ENCODE results near the gene HLA-DOB. TPM values are rescaled to one million over a fixed set of nuclear protein-coding genes. Genes with fewer than 3 reads are reported as not detected.

HLA-DOB gene
- total RNA-seq, 3 donors from 2014 or later (not counting 1 experiment from before 2014, with no cell fraction given), result 4.2 to 13.7 (median 10.4) TPM

DNA sequence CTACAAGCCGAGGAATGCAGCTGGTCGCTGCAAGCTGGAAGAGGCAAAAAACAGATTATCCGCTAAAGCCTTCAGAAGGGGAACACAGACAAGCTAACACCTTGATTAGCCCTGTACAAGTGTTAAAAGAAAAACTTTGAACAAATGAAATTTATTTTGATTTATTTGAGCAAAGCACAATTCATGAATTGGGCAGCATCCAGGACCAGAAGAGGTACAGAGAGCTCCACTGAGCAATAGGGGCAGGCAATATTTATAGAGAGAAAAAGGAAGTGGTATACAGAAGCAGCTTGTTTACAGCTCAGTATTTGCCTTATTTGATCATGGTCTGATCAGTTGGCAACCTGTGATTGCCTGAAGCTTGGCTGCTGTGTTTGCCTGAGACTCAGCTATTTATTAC is 17.6 kb downstream of the HLA-DOB start:
- peaks cover 9% of the 10 kb centered on the region for H3K27me3 ChIP-seq (ENCODE audit: control insufficient read depth, insufficient read depth, low read length)
- peaks cover 0 to 8% of the 10 kb centered on the region in 2 donors for H3K9me3 Mint-ChIP-seq
- ATAC-seq, result no peak
- TF ChIP-seq, protein P1, sequence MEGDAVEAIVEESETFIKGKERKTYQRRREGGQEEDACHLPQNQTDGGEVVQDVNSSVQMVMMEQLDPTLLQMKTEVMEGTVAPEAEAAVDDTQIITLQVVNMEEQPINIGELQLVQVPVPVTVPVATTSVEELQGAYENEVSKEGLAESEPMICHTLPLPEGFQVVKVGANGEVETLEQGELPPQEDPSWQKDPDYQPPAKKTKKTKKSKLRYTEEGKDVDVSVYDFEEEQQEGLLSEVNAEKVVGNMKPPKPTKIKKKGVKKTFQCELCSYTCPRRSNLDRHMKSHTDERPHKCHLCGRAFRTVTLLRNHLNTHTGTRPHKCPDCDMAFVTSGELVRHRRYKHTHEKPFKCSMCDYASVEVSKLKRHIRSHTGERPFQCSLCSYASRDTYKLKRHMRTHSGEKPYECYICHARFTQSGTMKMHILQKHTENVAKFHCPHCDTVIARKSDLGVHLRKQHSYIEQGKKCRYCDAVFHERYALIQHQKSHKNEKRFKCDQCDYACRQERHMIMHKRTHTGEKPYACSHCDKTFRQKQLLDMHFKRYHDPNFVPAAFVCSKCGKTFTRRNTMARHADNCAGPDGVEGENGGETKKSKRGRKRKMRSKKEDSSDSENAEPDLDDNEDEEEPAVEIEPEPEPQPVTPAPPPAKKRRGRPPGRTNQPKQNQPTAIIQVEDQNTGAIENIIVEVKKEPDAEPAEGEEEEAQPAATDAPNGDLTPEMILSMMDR (IDR thresholded peaks at IDR 0.05), result no peak
- no peak overlapping the region for H3K4me3 ChIP-seq (ENCODE audit: low read length)
- peaks cover 12% of the 10 kb centered on the region for H3K4me1 ChIP-seq (ENCODE audit: control insufficient read depth, insufficient read depth, low read length)
- H3K4me3 Mint-ChIP-seq, result no peak overlapping the region
- WGBS (ENCODE audit: insufficient coverage), result 99% methylated on average over 3 of the region's 3 CpGs
- H3K27ac Mint-ChIP-seq, result no peak overlapping the region
- H3K27me3 Mint-ChIP-seq (ENCODE audit: low read depth in 2 of 2), result peaks cover 48 to 70% of the 10 kb centered on the region in 2 donors
- H3K9me3 ChIP-seq (ENCODE audit: control insufficient read depth, insufficient read depth, low read length), result peaks cover 6% of the 10 kb centered on the region
- H3K36me3 Mint-ChIP-seq, result peaks cover 7% of the 10 kb centered on the region
- H3K36me3 ChIP-seq (ENCODE audit: control insufficient read depth, insufficient read depth, low read length), result no peaks in the 10 kb centered on the region
- H3K27ac ChIP-seq (ENCODE audit: low read length), result no peak overlapping the region
- peaks cover 0 to 11% of the 10 kb centered on the region in 2 donors for H3K4me1 Mint-ChIP-seq
- intact Hi-C loops (cut with micrococcal nuclease), result loop anchor here (5.0 kb wide), 1 partner anchor 367 kb away; no protein-coding TSS in a partner anchor
- no peak for DNase-seq

DNA sequence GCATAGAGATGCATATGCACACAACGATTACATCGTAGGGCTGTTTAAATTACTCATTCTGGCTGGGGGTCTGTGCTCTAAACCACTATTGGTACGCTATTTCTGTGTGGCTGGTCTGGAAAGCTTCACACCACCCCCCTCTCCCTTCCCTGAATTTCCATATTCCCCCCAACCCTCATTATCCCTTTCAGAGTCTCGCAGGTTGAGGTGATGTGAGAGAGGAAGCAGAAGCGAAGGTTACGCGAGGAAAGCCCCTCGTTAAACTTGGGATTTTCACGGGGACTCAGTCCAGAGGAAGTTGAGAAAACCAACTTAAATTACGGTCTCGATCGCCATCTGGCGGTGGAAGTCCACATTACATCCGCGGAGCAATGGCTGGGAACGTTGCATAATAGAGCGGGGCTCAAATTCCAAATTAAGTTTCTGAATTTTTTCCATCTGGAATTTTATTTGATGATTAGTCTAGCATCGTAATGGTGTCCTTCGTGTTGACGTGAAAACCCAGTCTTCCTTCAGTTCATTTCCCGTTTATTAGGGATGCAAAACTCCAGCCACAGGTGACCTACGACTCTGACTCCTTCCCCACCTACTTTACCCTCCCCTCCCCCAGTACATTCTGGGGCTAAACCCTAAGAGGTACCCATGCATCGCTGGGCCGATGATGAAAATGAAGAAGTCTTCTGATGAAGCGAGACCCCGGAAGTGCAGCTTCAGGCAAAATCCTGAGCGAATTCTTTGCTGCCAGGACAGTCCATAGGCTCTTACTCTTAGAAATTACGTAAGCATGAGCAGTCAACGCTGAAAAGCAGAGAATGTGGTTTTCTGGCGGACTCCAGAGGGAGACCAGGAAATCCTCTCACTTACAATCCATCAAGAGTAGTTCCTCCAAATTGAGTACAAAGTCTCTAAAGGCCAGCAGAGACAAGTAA is 19.7 kb downstream of the HLA-DOB start:
- 3% methylated on average over 29 of the region's 30 CpGs for WGBS (ENCODE audit: insufficient coverage)
- peaks cover 6% of the 10 kb centered on the region for H3K9me3 ChIP-seq (ENCODE audit: control insufficient read depth, insufficient read depth, low read length)
- Mint-ChIP-seq H3K27me3 (ENCODE audit: low read depth in 2 of 2) (peaks cover 43 to 70% of the 10 kb centered on the region in 2 donors), H3K4me1 (peaks cover 0 to 11% of the 10 kb centered on the region in 2 donors), H3K9me3 (peaks cover 0 to 8% of the 10 kb centered on the region in 2 donors), H3K36me3 (peaks cover 7% of the 10 kb centered on the region), H3K4me3 (peak overlapping the region; percentile 18), H3K27ac (peak overlapping the region in 1 of 2 donors; percentile 56)
- peaks cover 12% of the 10 kb centered on the region for H3K4me1 ChIP-seq (ENCODE audit: control insufficient read depth, insufficient read depth, low read length)
- H3K36me3 ChIP-seq (ENCODE audit: control insufficient read depth, insufficient read depth, low read length), result no peaks in the 10 kb centered on the region
- H3K4me3 ChIP-seq (ENCODE audit: low read length), result no peak overlapping the region
- ATAC-seq, result peak; percentile 85 to 91 (median 88)
- TF ChIP-seq, protein P1 (IDR thresholded peaks at IDR 0.05), result peak; percentile 94
- intact Hi-C loops (cut with micrococcal nuclease), result loop anchor here (1.0 to 5.0 kb wide), 3 partner anchors 365 to 552 kb away; no protein-coding TSS in a partner anchor
- H3K27ac ChIP-seq (ENCODE audit: low read length), result no peak overlapping the region
- peaks cover 9% of the 10 kb centered on the region for H3K27me3 ChIP-seq (ENCODE audit: control insufficient read depth, insufficient read depth, low read length)
- peak; percentile 79 to 89 for DNase-seq

DNA sequence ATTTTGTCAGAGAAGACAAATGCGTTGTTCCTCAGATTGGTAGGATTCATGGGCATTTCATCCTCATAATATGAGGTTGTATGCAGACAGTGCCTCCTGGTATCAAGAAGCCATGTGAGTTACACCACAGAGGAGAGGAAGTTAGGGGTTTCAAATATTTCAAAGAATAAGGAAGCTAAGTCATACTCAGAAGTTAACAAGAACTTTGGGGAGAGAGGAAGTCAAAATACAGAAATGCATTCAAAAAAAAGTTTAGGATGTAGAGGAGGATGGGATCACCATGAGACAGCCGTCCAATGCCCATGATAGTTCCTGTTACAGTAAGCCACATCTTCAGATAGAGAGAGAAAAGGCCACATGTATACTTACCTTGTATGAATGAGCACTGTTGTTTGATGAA is 22.3 kb downstream of the HLA-DOB start:
- H3K4me3 Mint-ChIP-seq, result no peak overlapping the region
- WGBS (ENCODE audit: insufficient coverage), result 10% methylated on average over 2 of the region's 2 CpGs

More for the DNA sequence above, 22.3 kb downstream of the HLA-DOB start:
- Histone ChIP-seq H3K27me3 (ENCODE audit: control insufficient read depth, insufficient read depth, low read length) (peaks cover 9% of the 10 kb centered on the region), H3K4me1 (ENCODE audit: control insufficient read depth, insufficient read depth, low read length) (peaks cover 12% of the 10 kb centered on the region), H3K36me3 (ENCODE audit: control insufficient read depth, insufficient read depth, low read length) (no peaks in the 10 kb centered on the region), H3K4me3 (ENCODE audit: low read length) (no peak overlapping the region), H3K9me3 (ENCODE audit: control insufficient read depth, insufficient read depth, low read length) (peaks cover 6% of the 10 kb centered on the region), H3K27ac (ENCODE audit: low read length) (no peak overlapping the region)
- peaks cover 7% of the 10 kb centered on the region for H3K36me3 Mint-ChIP-seq
- peaks cover 0 to 11% of the 10 kb centered on the region in 2 donors for H3K4me1 Mint-ChIP-seq
- TF ChIP-seq, protein P1 (IDR thresholded peaks at IDR 0.05), result no peak
- peaks cover 0 to 8% of the 10 kb centered on the region in 2 donors for H3K9me3 Mint-ChIP-seq
- ATAC-seq, result peak in 2 of 3 donors; percentile 16 to 38
- H3K27ac Mint-ChIP-seq, result no peak overlapping the region
- peaks cover 40 to 74% of the 10 kb centered on the region in 2 donors for H3K27me3 Mint-ChIP-seq (ENCODE audit: low read depth in 2 of 2)
- intact Hi-C loops (cut with micrococcal nuclease), result no loop called here
- no peak for DNase-seq
